HCT116 (cell line): Measurements from ENCODE around the gene CMBL. TPM values are rescaled to one million over a fixed set of nuclear protein-coding genes. Genes with fewer than 3 reads are reported as not detected.

Source experiments
- ATAC-seq: fragments of 200-7000 bp; cut with Tn5 transposase; 2 replicates; pipeline ENCODE4 v1.9.1; 2020; ENCODE audit warnings: mild to moderate bottlenecking, moderate library complexity
- BruUV-seq: library from RNA; stranded (reverse); fragments of 400-500 nt; replicated peaks from 2 replicates; lab custom pipeline; 2021; lab: Mats Ljungman, UMichigan
- CTCF ChIA-PET: fragments of 300-600 bp; sonication (Branson Sonifier 250); formaldehyde crosslinking; loops from one replicate; lab custom pipeline; 2021; ENCODE audit warnings: antibody characterized with exemption; lab: Charles Lee
- POLR2A ChIA-PET: fragments of 300-600, 350-600 bp; sonication (Branson Sonifier 250); formaldehyde crosslinking; loops from one replicate; lab custom pipeline; 2021; ENCODE audit warnings: antibody characterized with exemption; lab: Charles Lee
- RAD21 ChIA-PET, 2 experiments: fragments of 300-600 bp; sonication (Branson Sonifier 250); formaldehyde crosslinking; loops; one replicate each; lab custom pipeline; 2023; ENCODE audit warnings: low total read pairs in 2 of 2; ENCODE audit not compliant: uncharacterized antibody in 2 of 2, unreplicated experiment in 2 of 2, low non-redundant PET in 1 of 2; lab: Charles Lee
- DNase-seq: peaks from one replicate; pipeline ENCODE4 v3.0.0-alpha.2; 2010; ENCODE audit warnings: low read depth, low spot score
- H2AFZ ChIP-seq: fragments of 200-600 bp; shearing (Covaris generic), sonication (generic); 2 replicates; pipeline ENCODE4 v1.6.1; 2017; ENCODE audit warnings: low read depth, mixed run types, mixed read lengths, antibody characterized with exemption, low read length; ENCODE audit not compliant: poor library complexity, severe bottlenecking
- H3K27ac ChIP-seq: 2 replicates; pipeline ENCODE4 v1.5.1; 2012; ENCODE audit warnings: low read depth, low read length
- H3K27me3 ChIP-seq: fragments of 200-600 bp; sonication (generic); 2 replicates; pipeline ENCODE4 v1.6.1; 2016; ENCODE audit warnings: mixed run types, low read length, mixed read lengths; ENCODE audit not compliant: insufficient read depth
- H3K36me3 ChIP-seq, 2 experiments: fragments of 200-500 bp in 1 of 2; fragments of 200-600 bp in 1 of 2; sonication (Bioruptor generic) in 1 of 2; sonication (generic) in 1 of 2; 2 replicates each; pipeline versions ENCODE4 v1.5.1 to v1.6.1; 2014 to 2016; ENCODE audit warnings: low read length in 2 of 2, inconsistent platforms in 1 of 2, mixed read lengths in 1 of 2, mixed run types in 1 of 2; ENCODE audit not compliant: insufficient read depth in 2 of 2, control insufficient read depth in 1 of 2
- H3K4me1 ChIP-seq, 2 experiments: fragments of 200-600 bp in 1 of 2; sonication (generic) in 1 of 2; 2 replicates each; pipeline versions ENCODE4 v1.5.1 to v1.6.1; 2012 to 2017; ENCODE audit warnings: low read length in 2 of 2, inconsistent platforms in 1 of 2, mild to moderate bottlenecking in 1 of 2, mixed read lengths in 1 of 2, mixed run types in 1 of 2, moderate library complexity in 1 of 2; ENCODE audit not compliant: insufficient read depth in 2 of 2, control insufficient read depth in 1 of 2
- H3K4me2 ChIP-seq: fragments of 200-600 bp; sonication (generic); 2 replicates; pipeline ENCODE4 v1.6.1; 2017; ENCODE audit warnings: mixed run types, low read length, mixed read lengths
- H3K4me3 ChIP-seq, 2 experiments: fragments of 200-600 bp in 1 of 2; sonication (generic) in 1 of 2; replicated peaks in 1 of 2; 2 replicates each; pipeline ENCODE4 v1.5.1; 2011 to 2016; ENCODE audit warnings: low read length in 2 of 2, control low read depth in 1 of 2, low read depth in 1 of 2, mild to moderate bottlenecking in 1 of 2, mixed read lengths in 1 of 2, mixed run types in 1 of 2
- H3K79me2 ChIP-seq: fragments of 200-600 bp; sonication (generic); 2 replicates; pipeline ENCODE4 v1.6.1; 2017; ENCODE audit warnings: mild to moderate bottlenecking, mixed run types, low read length, moderate library complexity, mixed read lengths; ENCODE audit not compliant: insufficient read depth
- H3K9ac ChIP-seq: fragments of 200-600 bp; sonication (generic); 2 replicates; pipeline ENCODE4 v1.6.1; 2016; ENCODE audit warnings: low read length, mixed read lengths
- H3K9me2 ChIP-seq: fragments of 200-600 bp; sonication (generic), shearing (Covaris generic); 2 replicates; pipeline ENCODE4 v1.6.1; 2017; ENCODE audit warnings: mixed run types, mild to moderate bottlenecking, moderate library complexity; ENCODE audit not compliant: insufficient read depth
- H3K9me3 ChIP-seq, 2 experiments: fragments of 200-500 bp in 1 of 2; fragments of 200-600 bp in 1 of 2; sonication (Bioruptor generic) in 1 of 2; sonication (generic) in 1 of 2; 2 replicates each; pipeline ENCODE4 v1.6.1; 2014 to 2017; ENCODE audit warnings: low read length in 2 of 2, mixed read lengths in 2 of 2, inconsistent platforms in 1 of 2, low read depth in 1 of 2, mild to moderate bottlenecking in 1 of 2, mixed run types in 1 of 2, moderate library complexity in 1 of 2; ENCODE audit not compliant: control insufficient read depth in 1 of 2, insufficient read depth in 1 of 2
- H4K20me1 ChIP-seq: fragments of 200-600 bp; sonication (generic), shearing (Covaris generic); 2 replicates; pipeline ENCODE4 v1.6.1; 2017; ENCODE audit warnings: mixed run types, mild to moderate bottlenecking, moderate library complexity; ENCODE audit not compliant: insufficient read depth
- CBX3 ChIP-seq: IDR thresholded peaks from 2 replicates; pipeline ENCODE4 v1.6.1; 2012; ENCODE audit warnings: low read depth
- ELF1 ChIP-seq: IDR thresholded peaks from 2 replicates; pipeline ENCODE4 v1.6.1; 2012; ENCODE audit warnings: low read depth, borderline replicate concordance
- EZH2 ChIP-seq: fragments of 200-600 bp; sonication (generic); IDR thresholded peaks from 2 replicates; pipeline ENCODE4 v1.6.1; 2017; ENCODE audit warnings: antibody characterized with exemption, mixed run types
- EZH2phosphoT487 ChIP-seq: fragments of 200-600 bp; IDR thresholded peaks from 2 replicates; pipeline ENCODE4 v1.6.1; 2018; ENCODE audit warnings: antibody characterized with exemption, borderline replicate concordance
- JUND ChIP-seq: IDR thresholded peaks from 2 replicates; pipeline ENCODE4 v1.6.1; 2012
- SRF ChIP-seq: IDR thresholded peaks from 2 replicates; pipeline ENCODE4 v1.6.1; 2012; ENCODE audit warnings: low read depth
- YY1 ChIP-seq: IDR thresholded peaks from 2 replicates; pipeline ENCODE4 v1.6.1; 2011; ENCODE audit warnings: low read length, low read depth, moderate library complexity, mild to moderate bottlenecking; ENCODE audit not compliant: insufficient replicate concordance; ENCODE audit errors: extremely low read depth
- intact Hi-C: fragments of 100-400 bp; cut with micrococcal nuclease; formaldehyde crosslinking; loops from 2 replicates; pipeline ENCODE4 v1.10.0; 2022
- total RNA-seq: library from RNA; stranded (reverse); gene quantifications from one replicate; pipeline ENCODE4 v1.2.1, GENCODE V29; 2021; ENCODE audit not compliant: unreplicated experiment
- TF ChIP-seq, protein P1 (sequence below): IDR thresholded peaks from 2 replicates; pipeline ENCODE4 v1.6.1; 2011; ENCODE audit warnings: mild to moderate bottlenecking, low read length, moderate library complexity; ENCODE audit not compliant: insufficient replicate concordance; ENCODE audit errors: extremely low read depth
- TF ChIP-seq, protein P2 (sequence below), 3 experiments: fragments of 200-600 bp in 1 of 3; sonication (generic) in 1 of 3; IDR thresholded peaks in 2 of 3; conservative IDR thresholded peaks in 1 of 3; 2 replicates each; pipeline ENCODE4 v1.5.1; 2012 to 2017; ENCODE audit warnings: low read depth in 2 of 3, low read length in 2 of 3, antibody characterized with exemption in 1 of 3, borderline replicate concordance in 1 of 3, control low read depth in 1 of 3, mild to moderate bottlenecking in 1 of 3, mixed read lengths in 1 of 3, mixed run types in 1 of 3, moderate library complexity in 1 of 3; ENCODE audit not compliant: insufficient read depth in 1 of 3

CMBL gene
- total RNA-seq, 1 experiment from 2014 or later, result 51.0 TPM

GRCh38 chr5:10290438-10290837 lies 17.3 kb downstream of the CMBL start:
- H3K9me3 ChIP-seq, result no peaks in the 10 kb centered on the region
- H3K4me1 ChIP-seq, result no peaks in the 10 kb centered on the region
- POLR2A ChIA-PET, result no interaction called here
- peaks cover 4 to 6% of the 10 kb centered on the region in 2 experiments; a peak in 1 of 4 replicates for H3K36me3 ChIP-seq
- H3K27me3 ChIP-seq, result no peaks in the 10 kb centered on the region
- H3K27ac ChIP-seq, result no peak overlapping the region
- CTCF ChIA-PET, result no interaction called here
- no TSS peak for BruUV-seq
- H3K9me2 ChIP-seq, result no peaks in the 10 kb centered on the region
- H3K4me2 ChIP-seq, result no peak overlapping the region
- TF ChIP-seq EZH2 (no peak), CBX3 (no peak), EZH2phosphoT487 (no peak), YY1 (no peak), JUND (no peak), SRF (no peak), ELF1 (no peak)
- TF ChIP-seq, protein P1, sequence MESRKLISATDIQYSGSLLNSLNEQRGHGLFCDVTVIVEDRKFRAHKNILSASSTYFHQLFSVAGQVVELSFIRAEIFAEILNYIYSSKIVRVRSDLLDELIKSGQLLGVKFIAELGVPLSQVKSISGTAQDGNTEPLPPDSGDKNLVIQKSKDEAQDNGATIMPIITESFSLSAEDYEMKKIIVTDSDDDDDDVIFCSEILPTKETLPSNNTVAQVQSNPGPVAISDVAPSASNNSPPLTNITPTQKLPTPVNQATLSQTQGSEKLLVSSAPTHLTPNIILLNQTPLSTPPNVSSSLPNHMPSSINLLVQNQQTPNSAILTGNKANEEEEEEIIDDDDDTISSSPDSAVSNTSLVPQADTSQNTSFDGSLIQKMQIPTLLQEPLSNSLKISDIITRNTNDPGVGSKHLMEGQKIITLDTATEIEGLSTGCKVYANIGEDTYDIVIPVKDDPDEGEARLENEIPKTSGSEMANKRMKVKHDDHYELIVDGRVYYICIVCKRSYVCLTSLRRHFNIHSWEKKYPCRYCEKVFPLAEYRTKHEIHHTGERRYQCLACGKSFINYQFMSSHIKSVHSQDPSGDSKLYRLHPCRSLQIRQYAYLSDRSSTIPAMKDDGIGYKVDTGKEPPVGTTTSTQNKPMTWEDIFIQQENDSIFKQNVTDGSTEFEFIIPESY, result no peak
- TF ChIP-seq, protein P2, sequence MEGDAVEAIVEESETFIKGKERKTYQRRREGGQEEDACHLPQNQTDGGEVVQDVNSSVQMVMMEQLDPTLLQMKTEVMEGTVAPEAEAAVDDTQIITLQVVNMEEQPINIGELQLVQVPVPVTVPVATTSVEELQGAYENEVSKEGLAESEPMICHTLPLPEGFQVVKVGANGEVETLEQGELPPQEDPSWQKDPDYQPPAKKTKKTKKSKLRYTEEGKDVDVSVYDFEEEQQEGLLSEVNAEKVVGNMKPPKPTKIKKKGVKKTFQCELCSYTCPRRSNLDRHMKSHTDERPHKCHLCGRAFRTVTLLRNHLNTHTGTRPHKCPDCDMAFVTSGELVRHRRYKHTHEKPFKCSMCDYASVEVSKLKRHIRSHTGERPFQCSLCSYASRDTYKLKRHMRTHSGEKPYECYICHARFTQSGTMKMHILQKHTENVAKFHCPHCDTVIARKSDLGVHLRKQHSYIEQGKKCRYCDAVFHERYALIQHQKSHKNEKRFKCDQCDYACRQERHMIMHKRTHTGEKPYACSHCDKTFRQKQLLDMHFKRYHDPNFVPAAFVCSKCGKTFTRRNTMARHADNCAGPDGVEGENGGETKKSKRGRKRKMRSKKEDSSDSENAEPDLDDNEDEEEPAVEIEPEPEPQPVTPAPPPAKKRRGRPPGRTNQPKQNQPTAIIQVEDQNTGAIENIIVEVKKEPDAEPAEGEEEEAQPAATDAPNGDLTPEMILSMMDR (IDR thresholded peaks at IDR 0.05 in 2 of 3, conservative IDR thresholded peaks at IDR 0.05 in 1 of 3; ENCODE audit: borderline replicate concordance in 1 of 3, insufficient read depth in 1 of 3, low read depth in 2 of 3, low read length in 2 of 3), result no peak
- ATAC-seq (no peak), DNase-seq (no peak)
- H4K20me1 ChIP-seq, result 0 out of 2 replicates have a peak, but pooled peaks cover 6% of the 10 kb centered on the region
- H2AFZ ChIP-seq, result no peak overlapping the region
- intact Hi-C loops, result no loop called here
- H3K9ac ChIP-seq, result no peak overlapping the region
- no peak overlapping the region for H3K4me3 ChIP-seq
- H3K79me2 ChIP-seq, result peaks cover 14% of the 10 kb centered on the region; the same call in 1 of the 2 replicates
- RAD21 ChIA-PET, result no interaction called here
